Fibroblast of mammary gland (primary cell): ENCODE data around the gene KCNN1.

ENCODE experiments used
- DNase-seq: peaks from one replicate; pipeline ENCODE4 v3.0.0-alpha.2; 2010; ENCODE audit warnings: low read depth
- H3K4me3 ChIP-seq: 2 replicates; pipeline ENCODE4 v1.5.1; 2011; ENCODE audit warnings: low read depth, mild to moderate bottlenecking, low read length, moderate library complexity; ENCODE audit not compliant: control insufficient read depth
- TF ChIP-seq, protein P1 (sequence below): conservative IDR thresholded peaks from 2 replicates; pipeline ENCODE4 v1.5.1; 2011; ENCODE audit warnings: low read depth, low read length, inconsistent platforms; ENCODE audit not compliant: control insufficient read depth, insufficient read depth

Gene KCNN1

DNA sequence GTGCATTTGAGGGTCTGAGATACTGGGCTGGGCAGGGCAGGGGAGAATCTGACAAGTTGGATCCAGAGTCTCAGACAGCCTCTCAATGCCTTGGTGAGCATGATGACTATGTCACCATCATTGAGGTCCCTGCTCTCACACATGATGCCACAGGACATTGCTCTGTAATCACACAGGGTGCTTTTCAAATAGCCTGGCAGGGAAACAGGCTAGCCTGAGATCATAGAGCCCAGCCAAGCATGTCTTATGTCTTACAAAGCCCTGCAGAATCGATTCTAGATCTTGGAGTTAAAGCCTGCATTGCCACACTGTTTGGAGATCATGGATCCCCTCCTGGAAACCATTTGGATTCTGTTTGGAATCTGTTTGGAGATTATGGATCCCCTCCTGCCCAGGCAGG is 5.3 kb downstream of the KCNN1 start:
- no peak overlapping the region for H3K4me3 ChIP-seq
- no peak for DNase-seq
- TF ChIP-seq, protein P1, sequence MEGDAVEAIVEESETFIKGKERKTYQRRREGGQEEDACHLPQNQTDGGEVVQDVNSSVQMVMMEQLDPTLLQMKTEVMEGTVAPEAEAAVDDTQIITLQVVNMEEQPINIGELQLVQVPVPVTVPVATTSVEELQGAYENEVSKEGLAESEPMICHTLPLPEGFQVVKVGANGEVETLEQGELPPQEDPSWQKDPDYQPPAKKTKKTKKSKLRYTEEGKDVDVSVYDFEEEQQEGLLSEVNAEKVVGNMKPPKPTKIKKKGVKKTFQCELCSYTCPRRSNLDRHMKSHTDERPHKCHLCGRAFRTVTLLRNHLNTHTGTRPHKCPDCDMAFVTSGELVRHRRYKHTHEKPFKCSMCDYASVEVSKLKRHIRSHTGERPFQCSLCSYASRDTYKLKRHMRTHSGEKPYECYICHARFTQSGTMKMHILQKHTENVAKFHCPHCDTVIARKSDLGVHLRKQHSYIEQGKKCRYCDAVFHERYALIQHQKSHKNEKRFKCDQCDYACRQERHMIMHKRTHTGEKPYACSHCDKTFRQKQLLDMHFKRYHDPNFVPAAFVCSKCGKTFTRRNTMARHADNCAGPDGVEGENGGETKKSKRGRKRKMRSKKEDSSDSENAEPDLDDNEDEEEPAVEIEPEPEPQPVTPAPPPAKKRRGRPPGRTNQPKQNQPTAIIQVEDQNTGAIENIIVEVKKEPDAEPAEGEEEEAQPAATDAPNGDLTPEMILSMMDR, result no peak

DNA sequence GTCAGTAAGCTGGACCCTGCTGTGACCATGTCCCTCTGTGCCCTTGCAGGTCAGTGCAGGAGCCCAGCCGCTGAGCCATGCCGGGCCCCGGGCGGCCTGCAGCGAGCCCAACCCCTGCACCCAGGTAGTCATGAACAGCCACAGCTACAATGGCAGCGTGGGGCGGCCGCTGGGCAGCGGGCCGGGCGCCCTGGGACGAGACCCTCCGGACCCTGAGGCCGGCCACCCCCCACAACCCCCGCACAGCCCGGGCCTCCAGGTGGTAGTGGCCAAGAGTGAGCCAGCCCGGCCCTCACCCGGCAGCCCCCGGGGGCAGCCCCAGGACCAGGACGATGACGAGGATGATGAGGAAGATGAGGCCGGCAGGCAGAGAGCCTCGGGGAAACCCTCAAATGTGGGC is 6.9 kb downstream of the KCNN1 start:
- TF ChIP-seq, protein P1, result no peak
- DNase-seq, result no peak
- H3K4me3 ChIP-seq, result no peak overlapping the region

DNA sequence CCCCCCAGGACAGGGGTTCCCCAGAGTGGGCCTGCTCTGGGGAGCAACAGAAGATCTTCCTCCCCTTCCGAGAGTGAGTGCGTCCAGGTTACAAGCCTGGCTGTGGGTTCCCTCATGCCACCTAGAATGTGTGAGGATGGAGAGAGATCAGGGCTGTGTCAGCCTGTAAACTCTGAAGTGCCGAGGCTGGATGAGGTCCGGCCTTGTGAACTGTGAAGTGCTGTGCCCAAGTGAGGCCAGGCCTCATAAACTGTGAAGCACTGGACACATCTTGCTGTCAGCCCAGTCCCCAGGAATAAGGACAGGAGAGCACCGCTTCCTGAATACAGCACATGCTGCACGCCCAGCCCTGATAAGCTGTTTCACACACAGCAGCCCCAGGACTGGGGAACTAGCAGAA is 7.6 kb downstream of the KCNN1 start:
- H3K4me3 ChIP-seq, result no peak overlapping the region
- TF ChIP-seq, protein P1, result no peak
- DNase-seq, result no peak

DNA sequence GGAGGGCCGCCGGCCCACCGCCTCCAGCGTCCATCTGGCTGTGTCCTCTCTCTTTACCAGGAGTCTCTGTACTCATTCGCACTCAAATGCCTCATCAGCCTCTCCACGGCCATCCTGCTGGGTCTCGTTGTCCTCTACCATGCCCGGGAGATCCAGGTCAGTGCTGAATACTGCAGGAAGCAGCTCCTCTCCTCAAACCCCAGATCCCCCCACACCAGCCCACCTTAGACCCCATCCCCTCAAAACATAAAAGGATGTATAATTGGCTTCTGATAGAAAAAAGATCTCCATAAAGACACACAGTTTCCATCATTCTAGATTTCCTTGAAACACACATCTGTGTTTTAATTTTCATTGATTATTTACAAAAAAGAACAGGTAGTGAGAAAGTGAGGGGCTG is 8.1 kb downstream of the KCNN1 start:
- TF ChIP-seq, protein P1, result no peak
- no peak overlapping the region for H3K4me3 ChIP-seq
- DNase-seq, result no peak

DNA sequence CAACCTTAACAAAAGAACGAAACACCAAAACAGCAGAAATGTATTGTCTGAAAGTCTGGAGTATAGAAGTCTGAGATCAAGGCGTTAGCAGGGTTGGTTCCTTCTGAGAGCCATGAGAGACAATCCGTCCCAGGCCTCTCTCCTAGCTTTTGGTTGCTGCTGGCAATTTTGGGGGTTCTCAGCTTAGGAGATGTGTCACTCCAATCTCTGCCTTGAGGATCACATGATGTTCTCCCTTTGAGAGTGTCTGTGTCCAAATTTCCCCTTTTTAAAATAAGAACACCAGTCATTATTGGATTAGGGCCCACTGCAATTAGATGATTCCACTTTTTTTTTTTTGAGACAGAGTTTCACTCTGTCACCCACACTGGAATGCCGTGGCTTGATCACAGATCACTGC is 10.1 kb downstream of the KCNN1 start:
- DNase-seq, result no peak
- TF ChIP-seq, protein P1, result no peak
- H3K4me3 ChIP-seq, result no peak overlapping the region

DNA sequence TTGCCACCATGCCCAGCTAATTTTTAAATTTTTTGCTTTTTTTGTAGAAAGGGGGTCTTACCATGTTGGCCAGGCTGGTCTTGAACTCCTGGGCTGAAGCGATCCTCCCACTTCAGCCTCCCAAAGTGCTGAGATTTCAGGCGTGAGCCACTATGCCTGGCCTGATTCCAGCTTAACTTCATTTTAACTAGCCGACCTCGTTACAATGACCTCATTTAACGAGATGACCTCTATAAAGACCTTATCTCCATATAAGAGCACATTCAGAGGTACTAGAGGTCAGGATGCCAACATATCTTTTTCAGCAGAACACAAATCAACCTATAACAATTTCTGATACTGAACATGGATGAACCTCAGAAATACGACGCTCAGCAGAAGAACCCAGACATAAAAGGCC is 10.6 kb downstream of the KCNN1 start:
- TF ChIP-seq, protein P1, result no peak
- no peak overlapping the region for H3K4me3 ChIP-seq
- DNase-seq, result no peak

DNA sequence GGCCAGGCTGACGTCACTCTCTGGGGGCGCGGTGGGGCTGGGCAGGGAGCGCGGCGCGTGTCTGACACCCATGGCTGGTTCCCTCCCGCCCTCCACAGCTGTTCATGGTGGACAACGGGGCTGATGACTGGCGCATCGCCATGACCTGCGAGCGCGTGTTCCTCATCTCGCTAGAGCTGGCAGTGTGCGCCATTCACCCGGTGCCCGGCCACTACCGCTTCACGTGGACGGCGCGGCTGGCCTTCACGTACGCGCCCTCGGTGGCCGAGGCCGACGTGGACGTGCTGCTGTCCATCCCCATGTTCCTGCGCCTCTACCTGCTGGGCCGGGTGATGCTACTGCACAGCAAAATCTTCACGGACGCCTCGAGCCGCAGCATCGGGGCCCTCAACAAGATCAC is 14.7 kb downstream of the KCNN1 start:
- TF ChIP-seq, protein P1, result no peak
- no peak for DNase-seq
- H3K4me3 ChIP-seq, result no peak overlapping the region
